ENCODE results near the gene CA10. TPM values are rescaled to one million over a fixed set of nuclear protein-coding genes. Genes with fewer than 3 reads are reported as not detected.

CA10 gene
- total and polyA plus RNA-seq, 2 experiments from 2014 or later, result 0.92 to 1.5 TPM

DNA sequence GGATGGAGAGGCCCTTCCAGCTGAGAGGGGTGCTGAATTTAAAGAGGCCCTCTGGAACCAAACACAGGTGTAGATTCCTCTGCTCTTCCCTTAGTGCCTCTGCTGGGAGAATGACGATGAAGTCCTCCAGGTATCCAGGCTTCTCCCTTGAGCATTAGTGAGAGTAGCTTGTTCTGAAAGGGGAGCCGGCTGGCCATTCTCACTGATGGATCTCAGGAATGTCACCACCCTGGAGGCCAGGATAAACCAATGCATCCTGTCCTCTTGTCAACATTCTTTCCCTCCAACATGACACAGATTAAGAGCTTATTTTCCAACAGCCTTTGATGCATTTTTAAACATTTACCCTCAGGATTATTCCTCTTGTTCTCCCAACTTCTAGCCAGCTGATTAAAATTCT, 325.5 kb downstream of the CA10 start:
- no peaks in the 10 kb centered on the region for H3K36me3 Mint-ChIP-seq (ENCODE audit: low read depth)
- H3K4me3 ChIP-seq, result no peak overlapping the region
- no peaks in the 10 kb centered on the region for H3K79me2 ChIP-seq (replicated peaks; ENCODE audit: insufficient read depth)
- no peaks in the 10 kb centered on the region for H3K27me3 ChIP-seq (ENCODE audit: insufficient read depth)
- H3K9me3 Mint-ChIP-seq, result no peaks in the 10 kb centered on the region
- H3K4me1 ChIP-seq (ENCODE audit: insufficient read depth), result no peaks in the 10 kb centered on the region
- H3K4me2 ChIP-seq, result no peak overlapping the region
- H3K27me3 Mint-ChIP-seq (ENCODE audit: insufficient read depth, low read depth, poor library complexity), result peaks cover 3% of the 10 kb centered on the region
- H2AFZ ChIP-seq, result no peak overlapping the region
- no peaks in the 10 kb centered on the region for H4K20me1 ChIP-seq (replicated peaks; ENCODE audit: insufficient read depth)
- no peaks in the 10 kb centered on the region for H3F3A ChIP-seq (replicated peaks; ENCODE audit: low read depth)
- DNase-seq (ENCODE audit: low spot score), result peak; percentile 39
- peak; percentile 37; the same call in 2 of the 3 replicates for ATAC-seq
- peaks cover 2% of the 10 kb centered on the region; the same call in 2 of the 3 replicates for H3K4me1 Mint-ChIP-seq
- H3K27ac Mint-ChIP-seq, result no peak overlapping the region
- TF ChIP-seq POLR2AphosphoS5 (IDR thresholded peaks at IDR 0.05; ENCODE audit: low read depth) (no peak), EZH2 (IDR thresholded peaks at IDR 0.05; ENCODE audit: low read depth, unreplicated experiment) (no peak), ETS1 (IDR thresholded peaks at IDR 0.05) (no peak)
- TF ChIP-seq, protein P1, sequence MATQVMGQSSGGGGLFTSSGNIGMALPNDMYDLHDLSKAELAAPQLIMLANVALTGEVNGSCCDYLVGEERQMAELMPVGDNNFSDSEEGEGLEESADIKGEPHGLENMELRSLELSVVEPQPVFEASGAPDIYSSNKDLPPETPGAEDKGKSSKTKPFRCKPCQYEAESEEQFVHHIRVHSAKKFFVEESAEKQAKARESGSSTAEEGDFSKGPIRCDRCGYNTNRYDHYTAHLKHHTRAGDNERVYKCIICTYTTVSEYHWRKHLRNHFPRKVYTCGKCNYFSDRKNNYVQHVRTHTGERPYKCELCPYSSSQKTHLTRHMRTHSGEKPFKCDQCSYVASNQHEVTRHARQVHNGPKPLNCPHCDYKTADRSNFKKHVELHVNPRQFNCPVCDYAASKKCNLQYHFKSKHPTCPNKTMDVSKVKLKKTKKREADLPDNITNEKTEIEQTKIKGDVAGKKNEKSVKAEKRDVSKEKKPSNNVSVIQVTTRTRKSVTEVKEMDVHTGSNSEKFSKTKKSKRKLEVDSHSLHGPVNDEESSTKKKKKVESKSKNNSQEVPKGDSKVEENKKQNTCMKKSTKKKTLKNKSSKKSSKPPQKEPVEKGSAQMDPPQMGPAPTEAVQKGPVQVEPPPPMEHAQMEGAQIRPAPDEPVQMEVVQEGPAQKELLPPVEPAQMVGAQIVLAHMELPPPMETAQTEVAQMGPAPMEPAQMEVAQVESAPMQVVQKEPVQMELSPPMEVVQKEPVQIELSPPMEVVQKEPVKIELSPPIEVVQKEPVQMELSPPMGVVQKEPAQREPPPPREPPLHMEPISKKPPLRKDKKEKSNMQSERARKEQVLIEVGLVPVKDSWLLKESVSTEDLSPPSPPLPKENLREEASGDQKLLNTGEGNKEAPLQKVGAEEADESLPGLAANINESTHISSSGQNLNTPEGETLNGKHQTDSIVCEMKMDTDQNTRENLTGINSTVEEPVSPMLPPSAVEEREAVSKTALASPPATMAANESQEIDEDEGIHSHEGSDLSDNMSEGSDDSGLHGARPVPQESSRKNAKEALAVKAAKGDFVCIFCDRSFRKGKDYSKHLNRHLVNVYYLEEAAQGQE (IDR thresholded peaks at IDR 0.05; ENCODE audit: unreplicated experiment), result no peak
- TF ChIP-seq, protein P2, sequence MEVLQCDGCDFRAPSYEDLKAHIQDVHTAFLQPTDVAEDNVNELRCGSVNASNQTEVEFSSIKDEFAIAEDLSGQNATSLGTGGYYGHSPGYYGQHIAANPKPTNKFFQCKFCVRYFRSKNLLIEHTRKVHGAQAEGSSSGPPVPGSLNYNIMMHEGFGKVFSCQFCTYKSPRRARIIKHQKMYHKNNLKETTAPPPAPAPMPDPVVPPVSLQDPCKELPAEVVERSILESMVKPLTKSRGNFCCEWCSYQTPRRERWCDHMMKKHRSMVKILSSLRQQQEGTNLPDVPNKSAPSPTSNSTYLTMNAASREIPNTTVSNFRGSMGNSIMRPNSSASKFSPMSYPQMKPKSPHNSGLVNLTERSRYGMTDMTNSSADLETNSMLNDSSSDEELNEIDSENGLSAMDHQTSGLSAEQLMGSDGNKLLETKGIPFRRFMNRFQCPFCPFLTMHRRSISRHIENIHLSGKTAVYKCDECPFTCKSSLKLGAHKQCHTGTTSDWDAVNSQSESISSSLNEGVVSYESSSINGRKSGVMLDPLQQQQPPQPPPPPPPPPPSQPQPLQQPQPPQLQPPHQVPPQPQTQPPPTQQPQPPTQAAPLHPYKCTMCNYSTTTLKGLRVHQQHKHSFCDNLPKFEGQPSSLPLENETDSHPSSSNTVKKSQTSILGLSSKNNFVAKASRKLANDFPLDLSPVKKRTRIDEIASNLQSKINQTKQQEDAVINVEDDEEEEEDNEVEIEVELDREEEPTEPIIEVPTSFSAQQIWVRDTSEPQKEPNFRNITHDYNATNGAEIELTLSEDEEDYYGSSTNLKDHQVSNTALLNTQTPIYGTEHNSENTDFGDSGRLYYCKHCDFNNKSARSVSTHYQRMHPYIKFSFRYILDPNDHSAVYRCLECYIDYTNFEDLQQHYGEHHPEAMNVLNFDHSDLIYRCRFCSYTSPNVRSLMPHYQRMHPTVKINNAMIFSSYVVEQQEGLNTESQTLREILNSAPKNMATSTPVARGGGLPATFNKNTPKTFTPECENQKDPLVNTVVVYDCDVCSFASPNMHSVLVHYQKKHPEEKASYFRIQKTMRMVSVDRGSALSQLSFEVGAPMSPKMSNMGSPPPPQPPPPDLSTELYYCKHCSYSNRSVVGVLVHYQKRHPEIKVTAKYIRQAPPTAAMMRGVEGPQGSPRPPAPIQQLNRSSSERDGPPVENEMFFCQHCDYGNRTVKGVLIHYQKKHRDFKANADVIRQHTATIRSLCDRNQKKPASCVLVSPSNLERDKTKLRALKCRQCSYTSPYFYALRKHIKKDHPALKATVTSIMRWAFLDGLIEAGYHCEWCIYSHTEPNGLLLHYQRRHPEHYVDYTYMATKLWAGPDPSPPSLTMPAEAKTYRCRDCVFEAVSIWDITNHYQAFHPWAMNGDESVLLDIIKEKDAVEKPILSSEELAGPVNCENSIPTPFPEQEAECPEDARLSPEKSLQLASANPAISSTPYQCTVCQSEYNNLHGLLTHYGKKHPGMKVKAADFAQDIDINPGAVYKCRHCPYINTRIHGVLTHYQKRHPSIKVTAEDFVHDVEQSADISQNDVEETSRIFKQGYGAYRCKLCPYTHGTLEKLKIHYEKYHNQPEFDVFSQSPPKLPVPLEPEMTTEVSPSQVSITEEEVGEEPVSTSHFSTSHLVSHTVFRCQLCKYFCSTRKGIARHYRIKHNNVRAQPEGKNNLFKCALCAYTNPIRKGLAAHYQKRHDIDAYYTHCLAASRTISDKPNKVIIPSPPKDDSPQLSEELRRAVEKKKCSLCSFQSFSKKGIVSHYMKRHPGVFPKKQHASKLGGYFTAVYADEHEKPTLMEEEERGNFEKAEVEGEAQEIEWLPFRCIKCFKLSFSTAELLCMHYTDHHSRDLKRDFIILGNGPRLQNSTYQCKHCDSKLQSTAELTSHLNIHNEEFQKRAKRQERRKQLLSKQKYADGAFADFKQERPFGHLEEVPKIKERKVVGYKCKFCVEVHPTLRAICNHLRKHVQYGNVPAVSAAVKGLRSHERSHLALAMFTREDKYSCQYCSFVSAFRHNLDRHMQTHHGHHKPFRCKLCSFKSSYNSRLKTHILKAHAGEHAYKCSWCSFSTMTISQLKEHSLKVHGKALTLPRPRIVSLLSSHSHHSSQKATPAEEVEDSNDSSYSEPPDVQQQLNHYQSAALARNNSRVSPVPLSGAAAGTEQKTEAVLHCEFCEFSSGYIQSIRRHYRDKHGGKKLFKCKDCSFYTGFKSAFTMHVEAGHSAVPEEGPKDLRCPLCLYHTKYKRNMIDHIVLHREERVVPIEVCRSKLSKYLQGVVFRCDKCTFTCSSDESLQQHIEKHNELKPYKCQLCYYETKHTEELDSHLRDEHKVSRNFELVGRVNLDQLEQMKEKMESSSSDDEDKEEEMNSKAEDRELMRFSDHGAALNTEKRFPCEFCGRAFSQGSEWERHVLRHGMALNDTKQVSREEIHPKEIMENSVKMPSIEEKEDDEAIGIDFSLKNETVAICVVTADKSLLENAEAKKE (CRISPR knock-in tag; IDR thresholded peaks at IDR 0.05), result no peak
- H3K9me2 ChIP-seq (ENCODE audit: insufficient read depth), result no peaks in the 10 kb centered on the region
- H3K36me3 ChIP-seq (ENCODE audit: insufficient read depth), result no peaks in the 10 kb centered on the region
- no peak overlapping the region for H3K27ac ChIP-seq (ENCODE audit: low read depth)
- no peak overlapping the region for H3K4me3 Mint-ChIP-seq

Data from GM23338 (cell line).